NCI-H2196 treated with DMSO at 0.1 percent for 48 hours (cell line): ENCODE data around the gene UPK3BL1.
"Not testable (repeated sequence)": the region's sequence is repeated elsewhere in the genome, so short reads cannot be mapped to it uniquely, and the experiment has no call there.

Experiments
- DNase-seq: peaks from one replicate; lab custom pipeline; 2025; ENCODE audit not compliant: unreplicated experiment; lab: John Stamatoyannopoulos, UW

Gene UPK3BL1, protein sequence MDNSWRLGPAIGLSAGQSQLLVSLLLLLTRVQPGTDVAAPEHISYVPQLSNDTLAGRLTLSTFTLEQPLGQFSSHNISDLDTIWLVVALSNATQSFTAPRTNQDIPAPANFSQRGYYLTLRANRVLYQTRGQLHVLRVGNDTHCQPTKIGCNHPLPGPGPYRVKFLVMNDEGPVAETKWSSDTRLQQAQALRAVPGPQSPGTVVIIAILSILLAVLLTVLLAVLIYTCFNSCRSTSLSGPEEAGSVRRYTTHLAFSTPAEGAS

DNA sequence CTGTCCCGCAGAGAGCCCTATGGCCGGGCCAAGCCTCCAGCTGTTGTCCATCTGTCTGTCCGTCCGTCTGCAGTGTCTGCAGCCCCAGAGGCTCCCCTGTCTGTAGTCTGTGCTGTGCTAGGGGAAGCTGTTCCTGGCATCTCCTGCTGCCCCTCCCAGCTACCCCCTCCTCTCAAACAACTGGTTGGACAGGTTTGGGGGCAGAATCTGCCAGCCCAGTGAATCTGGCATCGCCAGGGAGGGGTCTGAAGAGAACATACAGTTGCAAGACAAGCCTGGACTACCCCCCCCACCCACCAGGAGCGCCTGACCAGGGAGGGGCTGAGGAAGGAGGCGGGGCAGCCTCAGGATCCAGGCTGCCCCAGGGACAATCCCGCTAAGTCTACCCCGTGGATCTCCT is at the start of gene UPK3BL1:
Gene UPK3BL1 (minus strand): TSS at position 101 of the 400 bp plus-strand sequence. CDS start 50 bp downstream, at position 51.
- DNase-seq, result not testable (repeated sequence)

DNA sequence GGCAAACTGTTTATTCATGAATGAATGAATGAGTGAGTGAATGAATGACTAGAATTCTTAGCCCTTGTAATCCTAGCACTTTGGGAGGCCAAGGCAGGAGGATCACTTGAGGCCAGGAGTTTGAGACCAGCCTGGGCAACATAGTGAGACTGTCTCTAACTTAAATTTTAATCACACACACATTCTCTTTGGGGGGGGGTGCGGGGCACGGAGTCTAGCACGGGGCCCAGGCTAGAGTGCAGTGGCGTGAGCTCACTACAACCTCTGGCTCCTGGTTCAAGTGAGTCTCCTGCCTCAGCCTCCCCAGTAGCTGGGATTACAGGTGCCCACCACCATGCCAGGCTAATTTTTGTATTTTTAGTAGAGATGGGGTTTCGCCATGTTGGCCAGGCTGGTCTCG is 48.0 kb upstream of the UPK3BL1 start:
- not testable (repeated sequence) for DNase-seq

DNA sequence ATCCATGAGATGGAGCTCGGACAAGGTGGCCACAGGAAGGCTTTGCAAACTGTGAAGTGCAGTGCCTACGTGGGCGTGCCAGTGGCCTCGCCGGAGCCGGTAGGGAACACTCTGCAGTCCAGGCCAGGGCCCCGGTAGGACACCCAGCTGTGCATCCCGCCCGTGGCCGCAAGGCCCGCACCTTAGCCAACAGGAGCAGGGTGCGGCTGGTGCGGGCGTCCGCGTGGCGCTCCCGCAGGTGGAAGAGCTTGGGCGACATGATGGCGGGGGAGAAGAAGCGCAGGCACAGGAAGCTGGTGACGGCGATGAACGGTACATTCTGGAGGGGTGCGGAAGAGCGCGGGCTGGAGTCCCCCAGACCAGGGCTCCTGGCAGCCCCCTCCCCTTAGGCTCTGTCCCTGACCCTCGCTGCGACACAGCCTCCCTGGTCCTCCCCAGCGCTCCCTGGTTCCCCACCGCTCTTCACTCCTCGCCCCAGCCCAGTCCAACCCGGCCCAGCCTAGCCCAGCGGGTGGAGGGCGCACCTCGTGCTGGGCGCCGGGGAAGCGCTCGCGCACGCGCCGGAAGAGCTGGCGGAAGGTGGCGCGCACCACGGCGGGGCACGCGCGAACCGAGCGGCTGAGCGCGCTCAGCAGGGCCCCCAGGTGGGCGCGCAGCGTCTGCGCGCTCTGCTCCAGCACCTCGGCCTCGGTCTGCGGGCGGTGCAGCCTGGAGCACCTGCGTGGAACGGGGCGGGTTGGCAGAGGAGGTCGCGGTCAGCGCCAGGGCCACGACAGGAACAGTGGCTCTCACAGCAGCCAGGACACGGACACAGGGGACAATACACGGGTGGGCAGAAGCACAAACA is 47.1 kb upstream of the UPK3BL1 start:
- not testable (repeated sequence) for DNase-seq

DNA sequence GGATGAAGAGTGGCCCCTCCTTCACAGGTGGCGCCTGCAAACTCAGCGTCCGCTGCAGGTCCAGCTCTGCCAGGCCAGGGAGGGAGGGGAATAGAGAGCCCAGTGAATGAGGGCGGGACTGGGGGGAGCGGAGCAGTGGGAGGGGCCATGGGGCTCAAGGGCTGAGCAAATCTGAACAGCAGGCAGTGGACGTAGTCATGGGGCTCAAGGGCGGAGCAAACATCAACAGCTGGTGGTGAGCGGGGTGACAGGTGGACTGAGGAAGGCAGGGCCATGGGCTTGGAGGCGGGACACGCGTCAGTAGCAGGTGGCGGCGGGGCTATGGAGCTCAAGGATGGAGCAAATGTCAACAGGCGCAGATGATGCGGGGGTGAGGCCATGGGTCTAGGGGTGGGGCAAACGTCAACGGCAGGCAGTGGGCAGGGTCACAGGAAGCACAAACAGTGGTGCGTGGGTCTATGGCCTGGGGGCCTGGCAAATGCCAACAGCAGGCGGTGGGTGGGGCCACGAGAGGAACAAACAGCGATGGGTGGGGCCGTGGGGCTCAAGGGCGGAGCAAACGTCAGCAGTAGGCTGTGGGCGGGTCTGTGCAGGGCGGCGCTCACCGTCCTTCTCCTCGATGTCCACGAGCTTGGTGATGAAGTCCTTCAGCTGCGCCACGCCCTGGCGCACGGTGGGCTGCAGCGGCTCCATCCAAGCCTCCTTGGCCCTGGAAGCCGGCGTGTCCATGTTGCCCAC is 45.9 kb upstream of the UPK3BL1 start:
- DNase-seq, result not testable (repeated sequence)

DNA sequence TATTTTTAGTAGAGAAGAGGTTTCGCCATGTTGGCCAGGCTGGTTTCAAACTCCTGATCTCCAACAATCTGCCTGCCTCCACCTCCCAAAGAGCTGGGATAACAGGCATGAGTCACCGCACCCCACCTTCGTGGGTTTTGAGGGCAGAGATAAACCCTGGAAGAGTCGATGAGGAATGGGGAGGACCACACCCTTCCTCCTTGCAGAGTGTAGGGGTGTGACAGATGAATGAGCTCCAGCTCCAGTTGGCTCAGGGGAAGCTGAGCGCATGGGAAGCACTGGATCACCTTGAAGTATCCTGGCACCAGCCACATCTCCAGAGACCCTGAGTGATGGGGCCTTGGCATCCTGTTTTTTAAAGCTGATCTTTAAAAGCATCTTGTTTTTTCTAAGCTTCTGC is 40.0 kb upstream of the UPK3BL1 start:
- not testable (repeated sequence) for DNase-seq

DNA sequence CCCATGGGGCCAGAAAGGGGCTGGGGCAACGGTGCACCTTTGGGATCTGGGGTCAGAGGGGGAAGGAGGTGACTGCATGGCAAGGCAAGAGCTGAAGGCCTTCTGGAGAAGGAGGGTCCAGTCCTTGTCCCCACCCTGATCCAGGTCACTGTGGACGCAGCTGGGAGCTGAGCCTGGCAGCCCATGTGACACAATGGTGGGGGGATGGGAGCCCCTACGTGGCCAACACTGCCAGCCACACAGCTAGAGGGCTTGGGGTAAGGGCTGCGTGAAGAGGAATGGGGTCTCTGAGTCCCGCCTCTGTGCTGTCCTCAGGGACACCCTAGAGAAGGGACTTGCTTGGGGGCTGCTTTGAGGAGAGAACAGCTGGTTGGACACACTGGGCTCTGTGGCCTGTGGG is 38.2 kb upstream of the UPK3BL1 start:
- not testable (repeated sequence) for DNase-seq

DNA sequence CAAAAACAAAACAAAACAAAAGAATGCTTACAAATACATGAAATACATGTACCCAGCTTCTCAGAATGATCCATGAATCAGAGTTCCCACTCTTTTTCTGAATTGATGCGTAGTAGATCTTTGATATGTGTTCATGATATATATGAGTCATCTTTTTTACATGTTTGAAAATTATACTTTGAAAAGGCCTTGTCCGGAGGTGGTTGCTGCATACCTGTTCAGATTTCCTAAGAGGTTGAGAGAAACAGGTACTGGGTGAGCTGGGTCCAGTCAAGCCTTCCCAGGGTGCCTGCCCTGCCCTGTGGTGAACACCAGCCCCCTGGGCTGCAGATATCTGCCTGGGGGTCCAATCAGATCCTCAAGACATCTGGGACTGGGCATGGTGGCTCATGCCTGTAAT is 33.0 kb upstream of the UPK3BL1 start:
- not testable (repeated sequence) for DNase-seq

DNA sequence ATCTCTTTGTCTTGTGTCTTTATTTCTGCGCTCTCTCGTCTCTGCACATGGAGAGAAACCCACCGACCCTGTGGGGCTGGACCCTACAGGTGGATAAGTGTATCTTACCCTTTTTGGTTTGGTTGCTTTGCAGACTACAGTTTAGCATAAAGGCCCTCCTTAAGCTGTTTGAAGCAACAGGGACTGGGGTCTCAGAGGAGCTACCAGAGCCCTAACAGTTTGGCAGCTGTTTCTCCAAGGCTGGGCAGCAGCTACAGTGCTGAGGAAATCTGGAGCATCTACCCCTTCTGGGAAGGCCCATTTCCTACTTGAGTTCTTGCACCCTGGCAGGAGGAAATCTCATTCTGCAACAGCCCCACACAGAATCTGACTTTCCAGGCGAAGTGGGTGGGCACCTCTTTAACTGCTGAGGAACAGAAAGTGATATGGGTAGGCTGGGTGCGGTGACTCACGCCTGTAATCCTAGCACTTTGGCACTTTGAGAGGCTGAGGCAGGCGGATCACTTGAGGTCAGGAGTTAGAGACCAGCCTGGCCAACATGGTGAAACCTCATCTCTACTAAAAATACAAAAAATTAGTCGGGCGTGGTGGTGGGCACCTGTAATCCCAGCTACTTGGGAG is 31.0 kb upstream of the UPK3BL1 start:
- not testable (repeated sequence) for DNase-seq

DNA sequence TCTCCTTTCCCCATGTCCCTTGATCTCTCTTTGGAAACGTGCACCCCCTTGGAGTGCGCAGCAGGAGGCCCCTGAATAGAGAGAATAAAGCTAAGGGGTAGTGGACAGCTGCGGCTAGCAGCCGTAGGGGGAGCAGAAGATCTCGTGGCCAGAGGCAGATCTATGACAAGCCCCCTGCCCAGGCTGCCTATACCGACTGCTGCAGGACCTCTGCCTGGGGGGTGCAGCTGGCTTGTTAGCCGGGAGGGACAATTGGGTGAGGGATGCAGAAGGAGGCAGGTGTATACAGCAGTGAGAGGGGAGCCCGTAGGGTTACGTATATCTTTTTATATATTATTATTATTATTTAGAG is 29.3 kb upstream of the UPK3BL1 start:
- not testable (repeated sequence) for DNase-seq

DNA sequence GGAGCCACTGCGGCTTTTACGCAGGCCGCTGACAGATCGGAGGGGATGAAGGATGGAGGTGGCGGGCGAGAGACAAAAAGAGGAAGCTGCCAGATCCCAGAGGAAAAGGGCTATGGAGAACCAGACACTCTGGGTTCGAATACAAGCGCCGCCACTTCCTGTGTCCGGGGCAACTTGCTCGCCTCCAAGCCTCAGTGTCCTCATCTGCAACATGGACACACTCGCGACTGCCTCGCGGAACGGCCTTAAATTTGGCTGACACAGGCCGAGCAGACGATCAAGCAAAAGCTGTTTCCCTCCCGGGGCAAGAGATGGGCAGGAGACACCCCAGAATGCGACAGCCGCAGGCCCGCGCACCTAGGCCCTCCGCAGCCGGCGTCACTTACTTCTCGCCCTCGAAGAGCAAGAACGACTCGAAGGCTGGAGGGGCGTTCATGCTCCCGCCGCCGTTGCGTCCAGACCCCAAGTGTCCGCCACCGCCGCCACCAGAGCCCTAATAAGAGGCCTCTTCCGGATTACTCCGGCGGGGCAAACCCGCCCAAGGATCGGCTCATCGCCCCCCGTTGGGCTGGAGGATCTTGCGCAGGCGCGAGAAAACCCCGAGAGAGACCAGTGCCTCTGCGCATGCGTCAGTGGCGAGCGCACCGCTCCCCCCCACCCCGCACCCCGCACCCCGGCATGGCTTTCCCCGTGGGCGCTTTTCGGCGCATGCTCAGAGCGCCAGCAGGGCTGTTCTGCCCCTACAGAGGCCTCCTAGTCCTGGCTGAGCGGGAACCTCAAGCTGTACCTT is 28.8 kb upstream of the UPK3BL1 start, which contains the start of gene POLR2J2:
Gene POLR2J2 (minus strand): TSS at position 498 of the 790 bp plus-strand sequence. CDS start 62 bp downstream, at position 436.
- not testable (repeated sequence) for DNase-seq

DNA sequence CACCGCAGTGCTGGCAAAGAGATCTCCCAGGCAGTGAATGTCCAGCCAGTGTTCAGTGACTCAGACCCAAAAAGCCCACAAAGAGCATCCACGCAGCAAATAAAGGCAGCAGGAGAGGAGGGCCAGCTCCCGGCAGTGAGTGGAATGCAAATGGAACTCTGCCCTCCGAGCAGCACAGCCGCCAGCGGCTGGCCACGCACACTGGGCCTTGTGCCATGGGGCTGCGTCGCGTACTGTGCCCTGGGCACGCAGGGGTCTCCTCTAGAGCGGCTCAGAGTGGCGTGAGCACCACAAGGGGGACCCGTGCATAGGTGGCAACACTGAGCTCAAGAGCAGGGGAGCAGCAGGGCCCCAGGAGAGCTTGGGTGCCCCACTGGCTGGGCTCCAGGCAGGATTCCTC is 24.9 kb upstream of the UPK3BL1 start:
- DNase-seq, result not testable (repeated sequence)

DNA sequence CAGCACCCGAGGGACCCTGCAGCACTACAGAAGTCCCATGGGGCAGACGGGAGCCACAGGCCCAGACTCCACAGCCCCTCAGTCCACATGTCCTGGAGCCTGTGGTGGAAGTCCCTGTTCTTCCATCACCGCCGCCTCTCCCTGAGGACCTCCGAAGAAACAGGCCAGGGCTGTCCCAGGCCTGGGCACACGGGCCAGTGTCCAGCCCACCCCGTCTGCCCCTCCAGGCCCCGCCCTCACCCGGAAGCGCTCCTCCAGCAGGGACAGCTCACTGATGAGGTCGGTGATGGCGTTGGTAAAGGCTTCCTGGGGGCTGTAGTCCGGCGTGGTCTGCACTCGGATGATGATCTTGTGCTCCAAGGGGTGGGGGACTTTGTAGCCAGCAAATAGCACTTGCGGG is 24.3 kb upstream of the UPK3BL1 start:
- not testable (repeated sequence) for DNase-seq

DNA sequence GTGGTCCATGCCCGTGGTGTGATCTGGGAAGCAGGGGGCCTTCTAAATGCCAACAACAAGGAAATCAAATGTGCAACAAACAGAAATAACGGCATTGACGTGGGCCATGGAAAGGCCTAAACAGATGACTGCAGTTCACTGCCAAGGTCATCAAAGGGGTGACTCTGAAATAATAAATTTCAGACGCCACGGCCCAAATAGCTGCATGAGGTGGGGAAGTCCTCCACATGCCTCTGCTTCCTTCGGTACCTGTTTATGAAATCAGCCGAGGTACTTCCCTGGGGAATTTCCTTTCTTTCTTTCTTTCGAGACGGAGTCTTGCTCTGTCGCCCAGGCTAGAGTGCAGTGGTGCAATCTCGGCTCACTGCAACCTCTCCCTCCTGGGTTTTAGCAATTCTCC is 22.2 kb upstream of the UPK3BL1 start:
- not testable (repeated sequence) for DNase-seq

DNA sequence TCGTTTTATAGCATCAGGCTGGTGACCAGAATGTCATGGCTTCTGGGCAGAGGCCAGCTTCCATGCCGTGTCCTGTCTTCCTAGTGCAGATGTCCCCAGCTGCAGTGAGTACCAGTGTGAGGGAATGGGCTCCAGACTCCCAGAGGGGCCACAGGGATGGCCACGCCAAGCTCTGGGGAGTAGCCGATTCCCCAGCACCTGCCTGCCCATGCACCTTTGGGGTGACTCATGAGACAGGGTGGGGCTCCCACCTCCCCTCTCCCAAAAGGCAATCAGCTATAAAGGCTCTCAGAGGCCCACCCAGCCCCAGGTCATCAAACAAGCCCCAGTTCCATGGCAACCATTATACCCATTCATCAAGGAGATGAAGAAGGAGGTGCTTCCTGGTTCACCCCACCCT is 7.3 kb upstream of the UPK3BL1 start, which contains the start of gene SPDYE2B:
Gene SPDYE2B (plus strand): TSS at position 396 of the 400 bp plus-strand sequence. CDS start 2,030 bp downstream, outside the sequence.
- DNase-seq, result not testable (repeated sequence)

DNA sequence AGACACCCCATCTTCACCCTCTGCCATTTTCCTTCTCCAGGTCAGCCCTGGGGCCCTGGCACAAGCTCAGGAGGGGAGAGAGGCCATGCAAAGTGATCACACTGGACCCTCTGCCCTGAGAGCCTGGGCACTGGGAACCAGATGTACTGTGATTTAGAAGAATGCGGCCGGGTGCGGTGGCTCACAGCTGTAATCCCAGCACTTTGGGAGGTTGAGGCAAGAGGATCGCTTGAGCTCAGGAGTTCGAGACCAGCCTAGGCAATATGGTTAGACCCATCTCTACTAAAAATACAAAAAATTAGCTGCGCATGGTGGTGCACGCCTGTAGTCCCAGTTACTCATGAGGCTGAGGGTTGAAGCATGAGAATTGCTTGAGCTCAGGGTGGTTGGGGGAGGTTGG is 5.2 kb upstream of the UPK3BL1 start:
- DNase-seq, result not testable (repeated sequence)

DNA sequence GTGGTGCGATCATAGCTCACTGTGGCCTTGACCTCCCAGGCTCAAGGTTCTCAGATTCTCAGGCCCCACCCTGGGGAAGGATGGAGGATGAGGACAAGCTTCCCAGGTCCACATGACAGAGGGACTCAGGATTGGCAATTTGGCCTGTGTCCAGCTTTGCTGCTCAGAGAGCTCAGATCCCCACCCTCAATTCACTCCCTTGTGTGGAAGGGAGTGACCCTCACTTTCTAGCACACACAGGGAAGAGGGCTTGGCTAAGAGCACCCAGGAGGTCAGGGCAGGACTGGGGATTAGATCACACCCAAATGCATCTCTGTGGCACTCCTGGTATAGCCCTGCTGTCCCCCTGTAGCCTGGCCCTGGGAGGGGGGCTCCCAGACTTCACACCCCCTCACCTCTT is 813 bp upstream of the UPK3BL1 start:
- DNase-seq, result not testable (repeated sequence)

DNA sequence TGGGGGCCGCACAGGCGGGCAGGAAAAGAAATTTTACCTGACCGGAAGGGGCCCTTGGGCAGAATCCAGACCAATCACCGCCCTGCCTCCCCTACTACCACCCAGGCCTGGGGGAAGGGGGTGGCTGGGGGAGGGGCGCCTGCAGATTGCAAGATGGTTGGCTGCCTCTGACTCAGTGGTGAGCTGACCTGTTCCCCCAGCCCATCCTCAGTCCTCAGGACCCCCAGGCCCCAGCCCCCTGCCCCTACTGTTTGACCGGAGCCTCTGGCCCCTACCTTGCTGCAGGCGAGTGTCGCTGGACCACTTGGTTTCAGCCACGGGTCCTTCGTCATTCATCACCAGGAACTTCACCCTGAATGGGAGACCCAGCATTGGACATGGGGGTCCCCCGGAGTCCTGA is 3.7 kb downstream of the UPK3BL1 start:
- not testable (repeated sequence) for DNase-seq

DNA sequence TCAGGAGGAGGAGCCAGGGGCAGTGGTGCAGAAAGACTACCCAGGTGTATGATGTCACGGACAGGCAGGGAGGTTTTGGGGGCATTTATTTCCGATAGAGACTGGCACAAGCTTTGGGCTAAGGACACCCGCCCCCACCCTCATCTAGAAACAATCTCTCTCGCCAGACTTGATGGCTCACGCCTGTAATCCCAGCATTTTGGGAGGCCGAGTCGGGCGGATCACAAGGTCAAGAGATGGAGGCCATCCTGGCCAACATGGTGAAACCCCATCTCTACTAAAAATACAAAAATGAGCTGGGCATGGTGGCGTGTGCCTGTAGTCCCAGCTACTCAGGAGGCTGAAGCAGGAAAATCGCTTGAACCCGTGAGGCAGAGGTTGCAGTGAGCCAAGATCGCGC is 5.6 kb downstream of the UPK3BL1 start:
- DNase-seq, result not testable (repeated sequence)

DNA sequence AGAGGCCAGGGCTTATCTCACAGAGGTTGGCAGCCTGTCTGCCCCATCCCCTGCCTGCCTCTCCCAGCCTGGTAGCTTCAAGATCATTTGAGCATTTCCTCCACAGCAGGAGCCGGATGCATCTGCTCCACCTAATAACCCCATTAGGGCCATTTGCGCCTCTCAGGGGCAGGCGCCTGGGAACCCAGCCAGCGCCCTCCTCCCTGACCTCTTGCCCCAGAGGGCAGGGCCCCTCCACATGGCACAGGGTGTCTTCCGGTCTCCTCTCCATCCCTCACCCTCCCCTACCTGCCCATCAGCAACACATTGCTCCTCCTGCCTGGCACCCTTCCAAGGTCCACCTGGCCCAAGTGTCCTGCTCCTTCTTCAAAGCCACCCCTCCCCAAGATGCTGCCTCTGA is 7.2 kb downstream of the UPK3BL1 start:
- DNase-seq, result not testable (repeated sequence)

DNA sequence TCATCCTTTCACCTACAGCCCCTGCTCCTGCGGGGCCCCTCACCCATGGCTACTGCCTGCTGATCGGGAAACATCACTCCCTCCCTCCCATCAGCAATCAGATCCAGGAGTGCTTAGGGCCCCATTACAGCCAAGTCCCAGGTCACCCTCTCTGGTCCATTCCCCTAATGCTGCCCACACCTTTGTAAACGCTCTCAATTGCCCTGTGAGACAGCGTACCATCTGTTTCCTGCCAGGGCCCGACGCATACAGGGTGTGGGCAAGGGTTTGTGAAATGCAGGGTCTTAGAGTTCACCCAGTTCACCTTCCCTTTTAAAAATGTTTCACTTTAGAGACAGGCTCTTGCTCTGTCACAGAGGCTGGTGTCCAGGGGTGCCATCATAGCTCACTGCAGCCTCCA is 8.3 kb downstream of the UPK3BL1 start:
- DNase-seq, result not testable (repeated sequence)
